IPS-NIHi11 (cell line): ENCODE data around the gene RRAGA.
"Not testable (repeated sequence)": the region's sequence is repeated elsewhere in the genome, so short reads cannot be mapped to it uniquely, and the experiment has no call there.

Experiments used
- DNase-seq: peaks from one replicate; pipeline ENCODE4 v3.0.0; 2012; ENCODE audit warnings: mixed read lengths, low spot score

The RRAGA gene, protein sequence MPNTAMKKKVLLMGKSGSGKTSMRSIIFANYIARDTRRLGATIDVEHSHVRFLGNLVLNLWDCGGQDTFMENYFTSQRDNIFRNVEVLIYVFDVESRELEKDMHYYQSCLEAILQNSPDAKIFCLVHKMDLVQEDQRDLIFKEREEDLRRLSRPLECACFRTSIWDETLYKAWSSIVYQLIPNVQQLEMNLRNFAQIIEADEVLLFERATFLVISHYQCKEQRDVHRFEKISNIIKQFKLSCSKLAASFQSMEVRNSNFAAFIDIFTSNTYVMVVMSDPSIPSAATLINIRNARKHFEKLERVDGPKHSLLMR

DNA sequence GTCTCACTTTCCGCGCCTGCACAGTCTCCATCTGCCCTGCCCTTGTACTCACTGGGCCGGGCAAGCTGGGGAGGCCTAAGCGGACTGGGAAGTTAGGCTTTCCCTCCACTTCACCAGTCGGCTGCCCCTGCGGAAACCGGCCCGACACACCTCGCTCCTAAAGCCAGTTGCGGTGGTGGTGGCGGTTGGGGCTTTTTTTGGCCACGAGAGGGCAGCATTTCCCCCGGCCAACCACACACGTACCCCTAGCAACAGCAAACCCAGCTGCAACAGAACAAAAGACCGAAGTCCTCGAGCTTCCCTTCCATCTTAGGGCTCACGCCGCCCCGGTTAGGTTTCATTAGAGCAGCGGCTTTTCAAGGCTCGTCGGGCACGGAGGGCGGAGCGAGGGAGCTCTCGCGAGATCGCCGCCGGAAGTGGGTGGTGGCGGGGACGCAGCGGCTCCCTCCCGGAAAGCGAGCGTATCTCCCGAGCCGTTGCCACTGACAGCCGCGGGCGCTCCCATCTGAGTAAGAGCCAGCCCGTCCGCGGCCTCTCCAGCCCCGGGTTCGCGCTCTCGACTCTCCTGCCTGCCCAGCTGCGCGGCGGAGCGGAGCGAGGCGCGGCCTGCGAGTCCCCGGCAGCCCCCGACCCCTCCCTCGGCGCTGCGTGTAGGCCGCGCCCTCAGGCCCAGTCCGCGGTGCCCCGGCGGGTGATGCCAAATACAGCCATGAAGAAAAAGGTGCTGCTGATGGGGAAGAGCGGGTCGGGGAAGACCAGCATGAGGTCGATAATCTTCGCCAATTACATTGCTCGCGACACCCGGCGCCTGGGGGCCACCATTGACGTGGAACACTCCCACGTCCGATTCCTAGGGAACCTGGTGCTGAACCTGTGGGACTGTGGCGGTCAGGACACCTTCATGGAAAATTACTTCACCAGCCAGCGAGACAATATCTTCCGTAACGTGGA lies at the start of gene RRAGA:
Gene RRAGA (plus strand): TSS at position 462 of the 951 bp plus-strand sequence. CDS start 233 bp downstream, at position 695.
- DNase-seq, result peak; percentile 95

DNA sequence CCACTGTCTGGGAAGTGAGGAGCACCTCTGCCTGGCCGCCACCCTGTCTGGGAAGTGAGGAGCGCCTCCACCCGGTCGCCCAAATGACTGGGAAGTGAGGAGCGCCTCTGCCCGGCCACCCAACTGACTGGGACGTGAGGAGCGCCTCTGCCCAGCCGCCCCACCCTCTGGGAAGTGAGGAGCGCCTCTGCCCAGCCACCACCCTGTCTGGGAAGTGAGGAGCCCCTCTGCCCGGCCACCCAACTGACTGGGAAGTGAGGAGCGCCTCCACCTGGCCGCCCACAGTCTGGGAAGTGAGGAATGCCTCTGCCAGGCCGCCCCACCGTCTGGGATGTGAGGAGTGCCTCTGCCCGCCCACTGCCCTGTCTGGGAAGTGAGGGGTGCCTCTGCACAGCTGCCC lies 49.1 kb upstream of the RRAGA start:
- DNase-seq, result no peak

DNA sequence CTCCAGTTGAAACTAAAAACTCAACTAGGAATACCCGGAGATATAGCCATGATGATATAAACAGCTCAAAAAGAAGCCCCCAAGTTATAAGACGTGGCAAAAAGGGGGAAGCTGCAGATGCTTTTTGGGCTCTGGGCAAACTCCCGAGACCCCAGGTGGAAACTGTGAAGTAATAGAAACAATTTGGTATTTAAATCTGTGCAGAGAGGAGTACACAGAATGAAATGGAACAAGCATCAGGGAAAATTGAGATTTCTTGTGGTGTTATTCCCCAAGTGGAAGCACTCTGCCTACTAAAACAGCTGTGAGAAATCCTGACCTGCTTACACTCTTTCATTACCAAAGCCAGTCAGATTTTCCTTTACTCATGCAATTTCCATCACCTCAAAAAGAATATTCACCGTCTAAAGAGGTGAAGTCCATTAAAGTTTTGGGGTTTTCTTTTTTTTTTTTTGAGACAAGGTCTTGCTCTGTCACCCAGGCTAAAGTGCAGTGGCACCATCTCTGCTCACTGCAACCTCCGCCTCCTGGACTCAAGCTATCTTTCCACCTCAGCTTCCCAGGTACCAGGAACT lies 39.7 kb upstream of the RRAGA start:
- no peak for DNase-seq

DNA sequence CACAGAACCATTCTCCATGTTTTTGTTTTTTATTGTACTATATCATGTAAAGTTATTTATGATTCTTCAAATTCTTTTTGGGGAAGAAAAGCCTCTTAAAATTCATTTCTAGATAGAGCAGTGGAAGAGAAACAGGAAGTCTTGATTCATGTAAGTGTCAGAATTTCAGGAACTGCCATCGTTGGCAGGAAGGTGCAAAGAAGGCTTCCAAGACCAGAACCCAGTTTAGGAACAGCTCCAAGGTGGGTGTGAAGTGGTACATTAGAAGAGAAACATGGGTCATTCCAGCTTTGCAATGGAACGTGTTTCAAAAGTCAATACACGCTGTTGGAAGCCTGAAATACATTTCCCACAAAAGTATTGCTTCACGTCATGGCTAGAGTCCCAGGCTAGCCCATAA lies 31.0 kb upstream of the RRAGA start:
- DNase-seq, result no peak

DNA sequence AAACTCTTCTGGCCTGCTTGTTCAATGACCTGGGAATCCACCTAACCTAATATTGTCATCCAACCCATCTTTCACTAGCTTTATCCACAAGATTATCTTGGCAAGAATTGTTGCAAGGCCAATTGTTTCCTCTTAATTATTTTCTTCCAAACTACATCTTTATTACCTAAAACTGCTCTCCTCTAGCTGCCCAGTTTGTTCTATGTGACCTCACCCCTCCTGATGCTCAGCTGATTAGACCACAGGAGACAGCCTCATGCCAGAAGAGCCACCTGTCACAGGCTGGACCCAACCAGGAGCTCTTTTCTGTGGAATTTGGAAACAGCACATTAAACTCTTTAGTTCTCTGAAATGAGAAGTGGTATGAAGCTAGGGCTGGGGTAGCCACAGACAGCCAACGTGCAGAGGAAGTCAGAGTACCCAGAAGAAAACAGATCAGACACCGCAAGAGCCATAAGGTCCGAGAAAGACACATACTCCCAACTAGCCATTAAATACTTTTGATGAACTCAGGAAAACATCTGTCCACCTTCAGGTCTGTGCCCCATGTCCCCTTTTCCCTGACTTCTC lies 28.3 kb upstream of the RRAGA start:
- no peak for DNase-seq

DNA sequence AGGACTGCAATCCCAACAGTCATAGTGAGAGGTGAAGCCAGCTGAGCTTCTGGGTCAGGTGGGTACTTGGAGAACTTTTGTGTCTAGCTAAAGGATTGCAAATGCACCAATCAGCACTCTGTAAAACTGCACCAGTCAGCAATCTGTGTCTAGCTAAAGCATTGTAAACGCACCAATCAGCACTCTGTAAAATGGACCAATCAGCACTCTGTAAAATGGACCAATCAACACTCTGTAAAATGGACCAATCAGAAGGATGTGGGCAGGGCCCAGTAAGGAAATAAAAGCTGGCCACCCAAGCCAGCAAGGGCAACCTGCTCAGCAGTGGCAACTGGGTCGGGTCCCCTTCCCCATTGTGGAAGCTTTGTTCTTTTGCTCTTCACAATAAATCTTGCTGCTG lies 27.6 kb upstream of the RRAGA start:
- not testable (repeated sequence) for DNase-seq

DNA sequence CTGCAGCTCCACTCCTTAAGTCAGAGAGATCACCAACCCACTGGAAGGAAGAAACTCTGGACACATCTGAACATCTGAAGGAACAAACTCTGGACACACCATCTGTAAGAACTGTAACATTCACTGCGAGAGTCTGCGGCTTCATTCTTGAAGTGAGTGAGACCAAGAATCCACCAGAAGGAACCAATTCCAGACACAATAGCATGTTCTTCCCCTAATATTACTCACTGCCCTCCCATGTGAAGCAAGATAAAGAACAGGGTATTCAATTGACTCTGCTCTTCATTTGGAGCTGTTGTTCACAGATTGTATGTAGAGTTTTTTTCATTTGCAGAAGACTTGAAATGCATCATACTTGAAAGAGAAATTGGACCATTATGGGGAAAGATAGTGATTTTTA lies 27.0 kb upstream of the RRAGA start:
- no peak for DNase-seq

DNA sequence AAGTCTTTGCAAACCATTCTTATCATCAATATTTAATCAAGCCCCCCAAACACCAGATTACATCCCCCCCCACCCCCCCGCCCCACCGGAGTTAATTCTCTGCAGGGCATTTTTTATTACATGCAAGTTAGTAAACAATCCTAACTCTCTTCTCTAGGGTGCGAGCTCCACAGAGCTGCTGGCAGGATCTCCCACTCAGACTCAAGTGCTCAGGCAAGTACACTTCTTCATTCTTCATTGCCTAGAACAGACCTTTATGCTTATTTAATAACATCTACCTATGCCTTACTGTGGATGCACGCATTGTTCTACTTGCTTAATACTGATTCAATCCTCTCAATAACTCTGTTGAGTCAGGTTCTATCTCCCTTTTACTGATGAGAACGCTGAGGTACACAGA lies 26.1 kb upstream of the RRAGA start:
- DNase-seq, result no peak

DNA sequence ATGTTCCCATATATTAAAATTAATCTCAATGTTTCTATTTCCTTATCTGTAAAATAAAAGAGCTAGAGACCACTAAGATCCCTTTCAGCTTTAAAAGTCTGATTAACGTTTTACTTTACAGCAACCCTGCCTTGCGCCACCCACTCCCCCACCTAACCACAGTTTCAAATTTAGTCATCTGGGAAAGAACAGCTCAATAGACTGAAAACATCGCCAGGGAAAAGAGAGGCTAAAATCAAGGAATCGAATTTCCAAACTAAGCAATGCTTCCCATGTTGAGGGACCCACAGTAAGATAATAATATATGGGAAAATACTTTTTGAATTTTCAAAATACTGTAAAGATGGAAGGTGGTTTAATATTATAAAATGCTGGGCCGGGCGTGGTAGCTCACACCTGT lies 22.9 kb upstream of the RRAGA start:
- DNase-seq, result no peak

DNA sequence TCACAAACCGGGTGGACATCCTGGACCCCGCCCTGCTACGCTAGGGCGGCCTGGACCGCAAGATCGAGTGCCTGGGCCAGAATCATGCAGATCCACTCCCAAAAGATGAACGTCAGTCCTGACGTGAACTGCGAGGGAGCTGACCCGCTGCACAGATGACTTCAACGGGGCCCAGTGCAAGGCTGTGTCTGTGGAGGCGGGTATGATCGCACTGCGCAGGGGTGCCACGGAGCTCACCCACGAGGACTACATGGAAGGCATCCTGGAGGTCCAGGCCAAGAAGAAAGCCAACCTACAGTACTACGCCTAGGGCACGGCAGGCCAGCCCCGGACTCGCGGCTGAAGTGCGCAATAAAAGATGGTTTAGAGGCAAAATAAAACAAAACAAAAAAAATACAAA lies 21.4 kb upstream of the RRAGA start:
- no peak for DNase-seq

DNA sequence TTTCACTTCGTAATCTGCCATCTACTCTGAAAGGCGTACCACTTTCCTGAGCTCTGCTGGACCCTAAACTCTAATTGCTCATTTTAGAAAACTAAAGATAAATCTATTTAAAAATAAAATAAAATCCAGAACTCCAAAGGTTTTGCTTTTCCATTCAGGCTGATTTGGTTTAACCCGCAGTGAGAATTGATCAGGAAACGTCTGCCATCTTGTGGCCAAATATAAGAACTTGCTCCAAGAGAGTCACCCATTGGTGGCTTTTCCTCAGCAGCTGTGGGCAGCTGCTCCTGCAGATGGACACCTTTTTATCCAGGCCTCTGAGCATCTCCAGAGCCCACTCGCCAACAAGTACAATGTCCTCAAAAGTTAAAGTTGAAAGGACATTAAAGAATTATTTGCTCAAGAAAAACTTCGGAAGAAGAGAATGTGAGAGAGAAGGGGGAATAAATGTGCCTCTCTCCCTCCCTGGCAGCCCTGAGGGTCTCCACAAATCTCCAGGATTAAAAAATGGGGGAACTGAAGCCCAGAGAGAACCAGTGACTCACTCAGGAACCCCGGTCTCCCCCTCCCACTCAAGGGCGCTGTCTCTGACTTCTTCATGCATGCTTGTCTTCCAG lies 20.3 kb upstream of the RRAGA start:
- DNase-seq, result peak; percentile 84

DNA sequence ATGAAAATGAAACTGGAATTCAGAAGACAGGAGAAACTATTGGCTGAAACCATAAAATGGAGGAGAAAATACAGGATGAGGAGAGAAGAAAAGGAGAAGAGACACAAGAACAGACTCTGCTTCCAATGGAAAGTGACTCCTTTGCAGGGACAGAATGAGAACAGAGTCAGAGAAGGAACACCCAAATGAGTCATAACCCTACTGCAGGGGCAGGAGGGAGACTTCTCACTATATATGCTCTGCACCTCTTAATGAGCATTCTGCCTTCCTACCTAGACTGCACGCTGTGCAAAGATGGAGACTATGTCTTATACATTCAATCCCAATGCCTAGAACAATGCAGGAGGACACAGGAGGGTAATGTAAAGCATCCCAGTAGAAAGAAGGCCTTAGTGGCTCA lies 18.3 kb upstream of the RRAGA start:
- no peak for DNase-seq

DNA sequence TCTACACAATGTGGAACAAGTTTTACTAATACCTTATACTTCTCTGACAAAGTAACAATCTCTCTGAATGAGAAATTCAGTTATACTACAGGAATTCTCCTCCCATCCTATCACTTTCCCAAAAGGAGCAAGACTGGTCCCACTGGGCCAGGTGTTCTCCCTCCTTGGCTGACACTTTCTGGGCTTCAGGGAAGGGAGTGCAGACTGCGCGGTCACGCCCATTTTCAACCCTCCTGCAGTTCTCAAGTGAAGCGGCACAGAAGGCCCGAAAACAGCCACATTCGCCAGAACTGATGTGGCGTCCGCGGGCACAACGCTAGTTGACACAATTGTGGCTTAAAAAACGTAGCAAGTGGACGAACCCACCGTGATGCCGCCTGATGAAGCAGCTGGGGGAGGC lies 16.8 kb upstream of the RRAGA start:
- no peak for DNase-seq

DNA sequence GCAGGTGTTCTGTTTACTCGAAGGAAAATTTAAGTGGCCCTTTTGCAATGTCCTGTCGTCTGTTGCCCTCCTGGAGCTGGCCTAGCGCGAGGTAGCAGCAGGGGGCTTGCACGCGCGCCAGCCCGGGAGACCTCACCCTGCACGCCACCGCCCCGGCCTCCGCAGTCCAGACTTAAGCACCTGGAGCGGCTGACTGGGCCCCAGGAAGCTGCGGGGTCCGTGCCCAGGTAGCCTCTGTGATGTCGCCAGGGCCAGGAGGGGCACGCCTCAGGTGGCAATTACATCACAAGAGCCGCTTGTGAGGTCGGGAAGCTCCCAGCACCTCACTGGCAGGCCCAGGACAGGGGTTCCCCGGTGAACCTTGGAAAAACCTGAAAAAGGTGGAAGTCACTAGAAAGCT lies 16.2 kb upstream of the RRAGA start, which contains the start of gene SAXO1:
Gene SAXO1 (minus strand): TSS at position 195 of the 400 bp plus-strand sequence. CDS start 301 bp downstream, outside the sequence.
- DNase-seq, result no peak

DNA sequence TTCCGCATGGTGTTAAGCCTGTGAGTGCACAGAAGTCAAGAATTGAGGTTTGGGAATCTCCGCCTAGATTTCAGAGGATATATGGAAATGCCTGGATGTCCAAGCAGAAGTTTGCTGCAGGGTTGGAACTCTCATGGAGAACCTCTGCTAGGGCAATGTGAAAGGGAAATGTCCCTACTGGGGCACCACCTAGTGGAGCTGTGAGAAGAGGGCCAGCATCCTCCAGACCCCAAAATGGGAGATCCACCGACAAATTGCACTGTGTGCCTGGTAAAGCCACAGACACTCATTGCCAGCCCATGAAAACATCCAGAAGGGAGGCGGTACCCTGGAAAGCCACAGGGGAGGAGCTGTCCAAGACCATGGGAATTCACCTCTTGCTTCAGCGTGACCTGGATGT lies 12.6 kb upstream of the RRAGA start:
- no peak for DNase-seq

DNA sequence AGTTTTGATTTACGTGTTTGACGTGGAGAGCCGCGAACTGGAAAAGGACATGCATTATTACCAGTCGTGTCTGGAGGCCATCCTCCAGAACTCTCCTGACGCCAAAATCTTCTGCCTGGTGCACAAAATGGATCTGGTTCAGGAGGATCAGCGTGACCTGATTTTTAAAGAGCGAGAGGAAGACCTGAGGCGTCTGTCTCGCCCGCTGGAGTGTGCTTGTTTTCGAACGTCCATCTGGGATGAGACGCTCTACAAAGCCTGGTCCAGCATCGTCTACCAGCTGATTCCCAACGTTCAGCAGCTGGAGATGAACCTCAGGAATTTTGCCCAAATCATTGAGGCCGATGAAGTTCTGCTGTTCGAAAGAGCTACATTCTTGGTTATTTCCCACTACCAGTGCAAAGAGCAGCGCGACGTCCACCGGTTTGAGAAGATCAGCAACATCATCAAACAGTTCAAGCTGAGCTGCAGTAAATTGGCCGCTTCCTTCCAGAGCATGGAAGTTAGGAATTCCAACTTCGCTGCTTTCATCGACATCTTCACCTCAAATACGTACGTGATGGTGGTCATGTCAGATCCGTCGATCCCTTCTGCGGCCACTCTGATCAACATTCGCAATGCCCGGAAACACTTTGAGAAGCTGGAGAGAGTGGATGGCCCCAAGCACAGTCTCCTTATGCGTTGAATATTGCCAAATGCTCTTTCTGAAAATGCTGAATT lies 850 bp downstream of the RRAGA start:
- no peak for DNase-seq

DNA sequence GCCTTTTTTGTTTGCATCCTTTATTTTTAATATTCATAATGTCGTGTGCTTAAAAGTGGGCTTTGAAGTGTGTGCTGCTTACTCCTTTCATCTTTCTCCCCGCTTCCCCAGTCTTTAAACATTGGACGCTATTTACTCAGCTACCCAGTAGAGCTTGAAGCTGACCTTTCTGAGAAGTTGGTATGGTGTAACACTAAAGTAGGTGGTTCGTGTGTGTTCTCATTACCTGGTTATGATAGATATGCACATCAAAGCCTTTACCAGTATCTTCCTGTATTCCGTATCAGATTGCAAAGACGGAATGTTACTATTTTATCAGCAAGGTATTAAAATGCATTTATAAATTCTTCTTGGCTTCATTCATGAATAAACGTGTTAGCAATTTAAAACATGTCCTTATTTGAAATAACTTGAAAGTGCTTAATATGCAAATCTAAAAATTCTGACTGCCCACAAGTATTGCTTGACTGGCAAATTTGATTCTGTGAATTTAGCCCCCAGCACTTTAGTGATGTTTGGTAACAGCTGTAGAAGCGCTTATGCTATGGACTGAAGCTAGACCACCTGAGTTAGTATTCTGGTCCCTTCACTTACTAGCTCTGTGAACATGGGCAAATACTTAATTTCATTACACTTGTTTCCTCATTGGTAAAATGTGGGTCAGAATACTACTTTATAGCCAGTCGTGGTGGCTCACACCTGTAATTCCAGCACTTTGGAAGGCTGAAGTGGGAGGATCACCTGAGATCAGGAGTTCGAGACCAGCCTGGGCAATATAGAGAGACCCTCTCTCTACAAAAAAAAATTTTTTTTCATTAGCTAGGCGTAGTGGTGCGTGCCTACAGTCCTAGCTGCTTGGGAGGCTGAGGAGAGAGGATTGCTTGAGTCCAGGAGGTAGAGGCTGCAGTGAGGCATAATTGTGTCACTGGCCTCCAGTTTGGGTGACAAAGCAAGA lies 1.7 kb downstream of the RRAGA start:
- no peak for DNase-seq

DNA sequence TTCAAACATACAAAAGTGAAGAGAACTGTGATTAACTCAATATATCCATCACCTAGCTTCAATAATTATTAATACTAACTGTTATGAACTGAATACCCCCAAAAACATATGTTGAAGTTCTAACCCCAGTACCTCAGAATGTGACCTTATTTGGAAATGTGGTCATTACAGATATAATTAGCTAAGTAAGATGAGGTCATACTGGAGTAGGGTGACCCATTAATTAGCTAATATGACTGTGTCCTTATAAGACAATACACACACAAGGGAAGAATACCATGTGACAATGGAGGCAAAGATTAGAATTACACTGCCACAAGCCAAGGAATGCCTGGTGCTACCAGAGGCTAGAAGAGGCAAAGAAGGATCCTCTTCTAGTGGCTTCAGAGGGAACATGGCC lies 7.8 kb downstream of the RRAGA start:
- no peak for DNase-seq

DNA sequence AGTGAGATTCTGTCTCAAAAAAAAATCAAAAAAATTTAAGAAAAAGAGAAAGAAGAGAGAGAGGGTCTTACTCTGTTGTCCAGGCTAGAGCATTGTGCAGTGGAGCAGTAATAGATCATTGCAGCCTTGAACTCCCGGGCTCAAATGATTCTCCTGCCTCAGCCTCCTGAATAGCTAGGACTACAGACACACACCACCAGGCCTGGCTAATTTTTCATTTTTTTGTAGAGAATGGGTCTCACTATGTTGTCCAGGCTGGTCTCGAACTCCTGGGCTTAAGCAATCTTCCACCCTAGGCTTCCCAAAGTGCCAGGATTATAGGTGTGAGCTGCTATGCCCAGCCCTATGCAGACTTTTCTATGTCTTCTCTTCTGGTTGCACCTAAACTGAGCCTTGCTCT lies 25.0 kb downstream of the RRAGA start:
- DNase-seq, result no peak

DNA sequence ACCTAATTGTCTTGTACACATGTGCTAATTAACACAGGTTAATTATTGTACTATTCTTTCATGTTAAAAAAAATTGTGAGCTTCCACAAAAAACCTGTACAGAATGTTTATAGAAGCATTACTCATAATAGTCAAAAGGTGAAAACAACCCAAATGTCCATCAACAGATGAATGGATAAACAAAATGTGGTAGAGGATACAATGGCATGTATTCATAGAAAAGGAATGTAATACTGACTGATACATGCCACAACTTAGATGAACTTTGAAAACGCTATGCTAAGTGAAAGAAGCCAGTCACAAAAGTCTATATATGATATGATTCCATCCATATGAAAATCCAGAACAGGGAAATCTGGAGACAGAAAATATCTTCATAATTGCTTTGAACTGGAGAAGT lies 25.6 kb downstream of the RRAGA start:
- DNase-seq, result no peak
